Upper lobe of right lung (tissue), 1 donor: Measurements from ENCODE around the gene PIP5K1B. TPM values are rescaled to one million over a fixed set of nuclear protein-coding genes. Genes with fewer than 3 reads are reported as not detected.

Experiments used
- ATAC-seq: fragments of 200-7000 bp; cut with Tn5 transposase; one replicate; pipeline ENCODE4 v1.9.1; 2020; ENCODE audit warnings: mild to moderate bottlenecking, moderate library complexity
- DNase-seq: peaks from one replicate; pipeline ENCODE4 v3.0.0-alpha.2; 2020
- H3K27ac ChIP-seq: fragments of 200-600 bp; one replicate; pipeline ENCODE4 v1.8.0; 2022
- H3K27me3 ChIP-seq: fragments of 200-600 bp; one replicate; pipeline ENCODE4 v1.8.0; 2022; ENCODE audit warnings: mild to moderate bottlenecking
- H3K36me3 ChIP-seq: fragments of 200-600 bp; one replicate; pipeline ENCODE4 v1.8.0; 2022
- H3K4me1 ChIP-seq: fragments of 200-600 bp; one replicate; pipeline ENCODE4 v1.8.0; 2022
- H3K4me3 ChIP-seq: fragments of 200-600 bp; one replicate; pipeline ENCODE4 v1.8.0; 2022; ENCODE audit warnings: mild to moderate bottlenecking
- H3K9me3 ChIP-seq: fragments of 200-600 bp; one replicate; pipeline ENCODE4 v1.8.0; 2022
- CTCF ChIP-seq: fragments of 200-600 bp; IDR thresholded peaks from one replicate; pipeline ENCODE4 v1.8.0; 2022; ENCODE audit warnings: antibody characterized with exemption
- intact Hi-C: fragments of 100-400 bp; cut with DNase I; formaldehyde crosslinking; loops from one replicate; pipeline ENCODE4 v1.11.0; 2022
- total RNA-seq: library from RNA; stranded (reverse); fragmentation: NEBNext Ultra II Directional; extraction: Animal tissue kit (Norgen Biotek cat#: 25700); gene quantifications from one replicate; pipeline ENCODE4 v1.2.1, GENCODE V29; 2021
- donor health status: DM: no; HTN: yes; CAD: no; lungs with severe emphysema.

Gene PIP5K1B
- total RNA-seq, 1 donor from 2014 or later = 36.5 TPM

- DNase-seq (no peak), ATAC-seq (no peak)
- no peak overlapping the region for H3K27ac ChIP-seq
- intact Hi-C loops = loop anchor here (10.0 kb wide), 1 partner anchor 154 kb away; no protein-coding TSS in a partner anchor
- no peak for TF ChIP-seq CTCF
- H3K4me3 ChIP-seq = no peak overlapping the region
- H3K4me1 ChIP-seq = no peaks in the 10 kb centered on the region
- H3K9me3 ChIP-seq = no peaks in the 10 kb centered on the region
- no peaks in the 10 kb centered on the region for H3K36me3 ChIP-seq
- H3K27me3 ChIP-seq = no peaks in the 10 kb centered on the region
Measured at GRCh38 chr9:68998385-68998784, 293.3 kb downstream of the PIP5K1B start.

GRCh38 chr9:68998812-68999211, 293.8 kb downstream of the PIP5K1B start:
- Histone ChIP-seq H3K36me3 (no peaks in the 10 kb centered on the region), H3K27ac (no peak overlapping the region), H3K4me3 (no peak overlapping the region), H3K27me3 (no peaks in the 10 kb centered on the region), H3K4me1 (no peaks in the 10 kb centered on the region), H3K9me3 (no peaks in the 10 kb centered on the region)
- no peak for TF ChIP-seq CTCF
- ATAC-seq (no peak), DNase-seq (no peak)
- intact Hi-C loops = loop anchor here (10.0 kb wide), 1 partner anchor 154 kb away; no protein-coding TSS in a partner anchor

- ATAC-seq = peak; percentile 95
- peak; percentile 79 for TF ChIP-seq CTCF
- Histone ChIP-seq H3K36me3 (no peaks in the 10 kb centered on the region), H3K4me1 (no peaks in the 10 kb centered on the region), H3K4me3 (no peak overlapping the region), H3K9me3 (no peaks in the 10 kb centered on the region), H3K27ac (no peak overlapping the region), H3K27me3 (no peaks in the 10 kb centered on the region)
- DNase-seq = no peak
- intact Hi-C loops = loop anchor here (5.0 to 10.0 kb wide), 2 partner anchors 155 to 417 kb away; no protein-coding TSS in a partner anchor
Measured at GRCh38 chr9:68999393-69000105, 294.5 kb downstream of the PIP5K1B start.

GRCh38 chr9:69001921-69002320, 296.9 kb downstream of the PIP5K1B start:
- Histone ChIP-seq H3K4me1 (no peaks in the 10 kb centered on the region), H3K9me3 (no peaks in the 10 kb centered on the region), H3K4me3 (no peak overlapping the region), H3K27ac (no peak overlapping the region), H3K36me3 (no peaks in the 10 kb centered on the region), H3K27me3 (no peaks in the 10 kb centered on the region)
- intact Hi-C loops = loop anchor here (5.0 kb wide), 1 partner anchor 420 kb away; no protein-coding TSS in a partner anchor
- ATAC-seq (no peak), DNase-seq (no peak)
- no peak for TF ChIP-seq CTCF

GRCh38 chr9:69003051-69003450, 298.0 kb downstream of the PIP5K1B start:
- H3K4me1 ChIP-seq = no peaks in the 10 kb centered on the region
- intact Hi-C loops = loop anchor here (5.0 kb wide), 1 partner anchor 421 kb away; no protein-coding TSS in a partner anchor
- no peak overlapping the region for H3K4me3 ChIP-seq
- no peaks in the 10 kb centered on the region for H3K36me3 ChIP-seq
- DNase-seq = no peak
- H3K27me3 ChIP-seq = no peaks in the 10 kb centered on the region
- ATAC-seq = no peak
- TF ChIP-seq CTCF = no peak
- no peaks in the 10 kb centered on the region for H3K9me3 ChIP-seq
- no peak overlapping the region for H3K27ac ChIP-seq
